Measurements from ENCODE around the gene CACNA1H.
"Not testable (repeated sequence)": the region's sequence is repeated elsewhere in the genome, so short reads cannot be mapped to it uniquely, and the experiment has no call there.

Gene CACNA1H

GRCh38 chr16:1256296-1256873 lies 103.5 kb downstream of the CACNA1H start:
- ATAC-seq, result not testable (repeated sequence)

- no peak for ATAC-seq
Measured at GRCh38 chr16:1256874-1257322, 104.0 kb downstream of the CACNA1H start.

- ATAC-seq, result no peak
Measured at GRCh38 chr16:1257561-1258224, 104.8 kb downstream of the CACNA1H start.

GRCh38 chr16:1258225-1258600 lies 105.3 kb downstream of the CACNA1H start:
- ATAC-seq, result no peak

GRCh38 chr16:1258906-1259759 lies 106.2 kb downstream of the CACNA1H start:
- ATAC-seq, result no peak

- ATAC-seq, result no peak
Measured at GRCh38 chr16:1259760-1260068, 106.8 kb downstream of the CACNA1H start.

- ATAC-seq, result no peak
Measured at GRCh38 chr16:1260101-1260680, 107.3 kb downstream of the CACNA1H start.

GRCh38 chr16:1261131-1261892 lies 108.4 kb downstream of the CACNA1H start:
- no peak for ATAC-seq

GRCh38 chr16:1262210-1262845 lies 109.4 kb downstream of the CACNA1H start:
- no peak for ATAC-seq

- ATAC-seq, result no peak
Measured at GRCh38 chr16:1262846-1263221, 109.9 kb downstream of the CACNA1H start.

GRCh38 chr16:1263591-1264344 lies 110.9 kb downstream of the CACNA1H start:
- no peak for ATAC-seq

GRCh38 chr16:1264345-1265089 lies 111.6 kb downstream of the CACNA1H start:
- no peak for ATAC-seq

- ATAC-seq, result no peak
Measured at GRCh38 chr16:1265090-1265630, 112.3 kb downstream of the CACNA1H start.

- no peak for ATAC-seq
Measured at GRCh38 chr16:1265826-1266225, 112.9 kb downstream of the CACNA1H start.

- not testable (repeated sequence) for ATAC-seq
Measured at GRCh38 chr16:1269418-1269817, 116.5 kb downstream of the CACNA1H start.

GRCh38 chr16:1271380-1271723 lies 118.4 kb downstream of the CACNA1H start:
- ATAC-seq, result no peak

Data from activated CD4-positive, CD25-positive, alpha-beta regulatory T cell treated with anti-CD3 and anti-CD28 coated beads, Interleukin-2, amount 50 U/mL, for 24 hours (primary cell).